GM12872 (cell line): ENCODE data around the gene LRRC4B.

Source experiments
- CTCF ChIP-seq: IDR thresholded peaks from 3 replicates; pipeline ENCODE4 v1.5.1; 2011; ENCODE audit warnings: low read depth, mild to moderate bottlenecking, low read length, moderate library complexity; ENCODE audit not compliant: insufficient read depth

The LRRC4B gene

GRCh38 chr19:50569938-50570540 is 1.8 kb upstream of the LRRC4B start:
- no peak for TF ChIP-seq CTCF

- no peak for TF ChIP-seq CTCF
Observed at GRCh38 chr19:50568728-50569698, 778 bp upstream of the LRRC4B start.

GRCh38 chr19:50567052-50567841 is 988 bp downstream of the LRRC4B start:
- no peak for TF ChIP-seq CTCF

- no peak for TF ChIP-seq CTCF
Observed at GRCh38 chr19:50565984-50566903, 2.0 kb downstream of the LRRC4B start.

GRCh38 chr19:50564229-50565105 is 3.8 kb downstream of the LRRC4B start:
- no peak for TF ChIP-seq CTCF

- TF ChIP-seq CTCF, result no peak
Observed at GRCh38 chr19:50563597-50563996, 4.6 kb downstream of the LRRC4B start.
